ENCODE data around the gene EFCAB6.

DNA sequence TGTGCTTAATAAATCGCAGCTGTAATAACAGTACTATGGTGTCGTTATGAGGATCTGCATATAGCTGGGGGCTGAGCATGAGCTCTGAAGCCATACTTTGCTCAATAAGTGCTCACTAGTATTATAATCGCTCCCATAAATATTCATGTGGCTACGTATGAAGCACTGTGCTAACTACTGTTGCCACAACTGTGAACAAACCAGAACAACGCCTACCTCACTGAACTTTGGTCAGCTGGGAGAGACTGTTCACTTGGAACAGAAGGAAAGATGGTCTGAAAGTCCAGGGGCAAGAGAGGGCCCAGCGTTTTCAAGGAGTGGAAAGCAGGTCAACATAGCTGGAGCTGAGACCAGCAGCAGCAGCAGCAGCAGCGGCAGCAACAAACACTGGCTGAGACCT lies 141.6 kb downstream of the EFCAB6 start:
- TF ChIP-seq, protein P1, sequence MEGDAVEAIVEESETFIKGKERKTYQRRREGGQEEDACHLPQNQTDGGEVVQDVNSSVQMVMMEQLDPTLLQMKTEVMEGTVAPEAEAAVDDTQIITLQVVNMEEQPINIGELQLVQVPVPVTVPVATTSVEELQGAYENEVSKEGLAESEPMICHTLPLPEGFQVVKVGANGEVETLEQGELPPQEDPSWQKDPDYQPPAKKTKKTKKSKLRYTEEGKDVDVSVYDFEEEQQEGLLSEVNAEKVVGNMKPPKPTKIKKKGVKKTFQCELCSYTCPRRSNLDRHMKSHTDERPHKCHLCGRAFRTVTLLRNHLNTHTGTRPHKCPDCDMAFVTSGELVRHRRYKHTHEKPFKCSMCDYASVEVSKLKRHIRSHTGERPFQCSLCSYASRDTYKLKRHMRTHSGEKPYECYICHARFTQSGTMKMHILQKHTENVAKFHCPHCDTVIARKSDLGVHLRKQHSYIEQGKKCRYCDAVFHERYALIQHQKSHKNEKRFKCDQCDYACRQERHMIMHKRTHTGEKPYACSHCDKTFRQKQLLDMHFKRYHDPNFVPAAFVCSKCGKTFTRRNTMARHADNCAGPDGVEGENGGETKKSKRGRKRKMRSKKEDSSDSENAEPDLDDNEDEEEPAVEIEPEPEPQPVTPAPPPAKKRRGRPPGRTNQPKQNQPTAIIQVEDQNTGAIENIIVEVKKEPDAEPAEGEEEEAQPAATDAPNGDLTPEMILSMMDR (IDR thresholded peaks at IDR 0.05): no peak
- TF ChIP-seq ZFX (IDR thresholded peaks at IDR 0.05; ENCODE audit: borderline replicate concordance): no peak
